GM19023 (cell line): ENCODE data around the gene SLC40A1.

Source experiments
- ATAC-seq: cut with Tn5 transposase; IDR thresholded peaks from one replicate; pipeline ENCODE4 v1.9.1; 2021; ENCODE audit warnings: mild to moderate bottlenecking, moderate library complexity; ENCODE audit not compliant: unreplicated experiment

Gene SLC40A1

DNA sequence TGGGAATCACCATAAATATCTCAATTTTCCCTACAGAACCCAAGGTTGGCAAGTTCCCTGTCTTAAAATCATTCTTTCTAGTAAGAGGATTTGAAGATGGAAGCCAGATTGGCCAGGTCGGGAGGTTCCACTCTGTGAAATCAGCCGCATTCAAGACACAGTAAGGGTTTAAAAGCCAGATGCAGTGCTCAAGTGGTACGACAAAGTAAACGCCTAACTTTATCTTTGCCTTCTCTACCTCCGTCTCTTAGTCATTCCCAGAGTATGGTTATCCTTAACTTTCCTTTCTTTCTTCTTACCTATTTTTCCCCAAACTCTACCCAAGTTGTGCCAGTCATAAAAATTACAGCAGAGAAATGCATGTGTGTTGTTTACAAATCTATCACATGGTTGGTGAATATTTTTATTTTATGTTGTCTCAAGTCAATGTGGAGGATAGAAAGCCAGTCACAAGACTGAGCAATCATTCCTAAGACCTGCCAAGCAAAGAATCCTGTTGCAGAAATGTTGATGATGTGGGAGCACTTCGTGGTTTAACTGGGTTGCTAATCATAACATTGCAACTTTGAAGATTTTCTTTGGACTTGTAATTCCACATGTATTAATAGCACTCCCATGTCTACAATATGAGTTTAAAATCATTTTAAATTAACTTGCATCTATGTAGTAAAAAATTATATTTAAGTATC is 62.6 kb downstream of the SLC40A1 start:
- no peak for ATAC-seq

DNA sequence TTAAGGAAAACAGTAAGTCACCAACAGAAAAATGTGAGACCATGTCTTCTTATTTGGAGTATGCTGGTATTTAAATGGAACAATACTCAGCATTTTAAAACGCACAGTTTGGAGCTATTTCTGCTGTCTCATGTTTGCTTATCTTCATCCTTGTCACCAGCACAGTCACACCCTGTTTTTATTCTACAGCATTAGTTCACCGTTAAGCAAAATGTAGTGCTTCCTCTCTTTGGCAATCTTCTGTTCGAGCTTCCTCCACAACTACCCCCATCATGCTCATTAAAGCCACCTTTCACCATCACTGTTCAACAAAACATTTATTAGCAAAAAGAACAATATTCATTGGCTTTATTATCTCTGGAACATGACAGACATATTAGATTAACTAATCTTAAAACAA is 64.0 kb downstream of the SLC40A1 start:
- no peak for ATAC-seq

DNA sequence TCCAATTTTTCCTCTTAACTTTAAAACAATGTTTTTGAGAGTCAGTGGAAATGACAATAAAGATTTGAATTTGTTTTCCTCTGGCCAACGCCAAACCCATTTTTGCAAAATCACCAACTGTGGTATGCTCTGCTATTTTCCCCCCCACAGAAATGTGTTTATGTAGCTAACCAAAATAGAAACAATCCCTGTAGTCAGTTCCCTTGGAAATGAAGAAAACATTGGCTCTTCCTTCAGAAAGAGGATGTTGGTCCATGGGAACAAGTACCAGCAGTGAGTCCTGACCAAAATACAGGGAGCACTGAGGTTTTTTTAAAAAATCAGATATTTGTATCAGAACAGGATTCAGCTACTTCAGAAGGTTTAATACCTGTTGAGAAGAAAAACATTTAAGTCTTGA is 65.3 kb downstream of the SLC40A1 start:
- no peak for ATAC-seq

DNA sequence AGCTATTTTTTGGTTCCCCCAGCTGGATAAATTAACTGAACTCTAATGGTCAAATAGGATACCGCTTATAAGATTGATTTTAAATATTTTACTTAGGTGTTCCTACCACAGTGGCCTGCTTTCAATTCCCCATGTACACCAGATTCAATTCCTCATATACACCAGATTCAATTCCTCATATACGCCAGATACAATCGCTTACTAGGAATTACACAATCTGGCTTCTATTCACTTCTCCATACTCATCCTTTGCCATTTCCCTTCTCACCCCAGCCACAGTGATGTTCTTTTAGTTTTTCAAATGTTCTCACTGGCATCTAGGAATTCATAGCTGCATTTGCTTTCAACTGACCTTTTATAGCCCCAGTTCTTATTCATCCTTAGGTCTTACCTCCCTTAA is 66.5 kb downstream of the SLC40A1 start:
- no peak for ATAC-seq

DNA sequence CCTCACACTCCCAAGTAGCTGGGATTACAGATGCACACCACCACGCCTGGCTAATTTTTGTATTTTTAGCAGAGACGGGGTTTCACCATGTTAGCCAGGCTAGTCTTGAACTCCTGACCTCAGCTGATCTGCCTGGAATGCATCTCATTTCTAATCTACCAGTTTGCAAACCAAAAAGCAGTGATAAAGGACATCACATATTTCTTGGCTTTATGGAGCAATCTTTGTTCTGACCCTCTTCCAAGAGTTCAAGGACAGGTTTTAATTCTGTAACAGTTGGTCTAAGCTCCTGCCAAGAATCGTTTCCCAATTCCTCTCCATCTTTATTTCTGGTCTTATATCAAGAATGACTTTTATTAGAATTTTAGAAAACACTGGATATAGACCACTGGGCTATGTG is 67.7 kb downstream of the SLC40A1 start:
- no peak for ATAC-seq

DNA sequence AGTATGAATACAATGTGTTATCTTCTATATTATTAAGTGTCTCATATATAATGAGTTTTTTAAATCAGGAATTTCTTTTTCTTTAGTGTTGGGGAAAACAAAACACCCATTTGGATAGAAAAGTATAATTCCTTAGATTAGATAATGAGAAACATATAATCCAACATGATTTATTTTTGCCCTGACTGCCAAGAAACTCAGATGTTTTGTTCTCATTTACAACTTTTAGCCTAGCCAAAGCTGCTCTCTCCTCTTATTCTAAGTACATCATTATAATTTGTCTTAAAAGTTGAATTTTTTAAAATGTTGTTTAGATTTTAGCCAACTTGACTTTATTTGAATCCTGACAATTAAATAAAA is 68.6 kb downstream of the SLC40A1 start:
- no peak for ATAC-seq

DNA sequence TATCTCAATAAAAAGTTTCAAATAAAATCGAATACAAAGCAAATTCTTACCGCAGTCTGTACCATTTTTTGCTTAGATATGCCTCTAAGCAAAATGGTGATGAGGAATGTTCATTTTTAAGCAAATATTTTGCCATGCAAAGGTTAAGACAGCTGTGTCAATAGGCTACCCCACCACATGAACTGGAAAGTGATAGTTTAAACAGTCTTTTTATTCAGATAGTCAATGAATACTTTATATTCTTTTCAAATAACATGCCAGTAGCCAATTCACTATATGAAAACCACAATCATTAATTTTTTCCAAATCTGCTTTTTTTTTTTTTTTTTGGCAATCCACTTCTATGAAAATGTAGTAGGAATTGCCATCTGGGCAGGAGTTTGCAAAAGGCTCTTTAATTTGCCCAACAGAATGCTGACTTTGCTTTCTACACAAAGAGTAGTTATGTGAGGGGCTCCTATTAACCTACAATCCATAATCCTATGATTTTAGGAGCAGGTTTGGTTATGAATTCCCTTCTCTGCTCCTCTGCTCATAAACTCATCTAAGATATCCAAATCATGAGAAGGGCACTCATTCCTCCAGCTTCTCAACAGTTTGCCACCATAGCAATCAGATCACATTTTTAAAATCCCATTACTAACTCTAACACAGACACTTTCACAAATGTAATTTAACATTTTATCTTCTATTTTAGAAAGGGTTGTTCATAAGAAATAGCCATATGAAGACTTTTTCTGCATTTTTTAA is 69.2 kb downstream of the SLC40A1 start:
- no peak for ATAC-seq
